ENCODE data around the gene MNS1.
"Not testable (repeated sequence)": the region's sequence is repeated elsewhere in the genome, so short reads cannot be mapped to it uniquely, and the experiment has no call there.

The MNS1 gene

GRCh38 chr15:56445746-56446145 is 19.2 kb downstream of the MNS1 start:
- no peak for DNase-seq (ENCODE audit: low spot score)

- no peak for DNase-seq (ENCODE audit: low spot score)
Measured at GRCh38 chr15:56442354-56442753, 22.6 kb downstream of the MNS1 start.

- DNase-seq (ENCODE audit: low spot score): no peak
Measured at GRCh38 chr15:56440214-56440770, 24.6 kb downstream of the MNS1 start.

GRCh38 chr15:56432304-56432703 is 32.6 kb downstream of the MNS1 start:
- no peak for DNase-seq (ENCODE audit: low spot score)

GRCh38 chr15:56428821-56429458 is 36.0 kb downstream of the MNS1 start:
- DNase-seq (ENCODE audit: low spot score): peak; percentile 4

- DNase-seq (ENCODE audit: low spot score): no peak
Measured at GRCh38 chr15:56425976-56426375, 39.0 kb downstream of the MNS1 start.

- no peak for DNase-seq (ENCODE audit: low spot score)
Measured at GRCh38 chr15:56425276-56425675, 39.7 kb downstream of the MNS1 start.

- not testable (repeated sequence) for DNase-seq (ENCODE audit: low spot score)
Measured at GRCh38 chr15:56413114-56413733, 51.7 kb downstream of the MNS1 start.

GRCh38 chr15:56411122-56411749 is 53.7 kb downstream of the MNS1 start:
- DNase-seq (ENCODE audit: low spot score): no peak

- no peak for DNase-seq (ENCODE audit: low spot score)
Measured at GRCh38 chr15:56410721-56411120, 54.2 kb downstream of the MNS1 start.

- DNase-seq (ENCODE audit: low spot score): not testable (repeated sequence)
Measured at GRCh38 chr15:56399209-56399608, 65.7 kb downstream of the MNS1 start.

GRCh38 chr15:56397325-56397724 is 67.6 kb downstream of the MNS1 start:
- DNase-seq (ENCODE audit: low spot score): not testable (repeated sequence)

GRCh38 chr15:56394909-56395308 is 70.0 kb downstream of the MNS1 start:
- DNase-seq (ENCODE audit: low spot score): no peak

GRCh38 chr15:56393277-56393676 is 71.7 kb downstream of the MNS1 start:
- no peak for DNase-seq (ENCODE audit: low spot score)

- no peak for DNase-seq (ENCODE audit: low spot score)
Measured at GRCh38 chr15:56390739-56391267, 74.1 kb downstream of the MNS1 start.

- no peak for DNase-seq (ENCODE audit: low spot score)
Measured at GRCh38 chr15:56385908-56386307, 79.0 kb downstream of the MNS1 start.

GRCh38 chr15:56383010-56383409 is 81.9 kb downstream of the MNS1 start:
- DNase-seq (ENCODE audit: low spot score): no peak

Measured in CD4-positive, alpha-beta T cell treated with Interleukin-15 for 4 hours (primary cell).